ENCODE data around the gene PRKCD.

GRCh38 chr3:53158765-53159155 lies 2.2 kb upstream of the PRKCD start:
- TF ChIP-seq EZH2phosphoT487 (IDR thresholded peaks at IDR 0.05; ENCODE audit: insufficient read depth, low read depth) (no peak), EZH2 (IDR thresholded peaks at IDR 0.05; ENCODE audit: insufficient read depth, poor library complexity, severe bottlenecking) (no peak)

Measured in GM23248 (cell line).